ENCODE results near the gene SSPN. TPM values are rescaled to one million over a fixed set of nuclear protein-coding genes. Genes with fewer than 3 reads are reported as not detected.

Gene SSPN
- polyA plus RNA-seq, 2 donors: 0.69 to 2.1 TPM

DNA sequence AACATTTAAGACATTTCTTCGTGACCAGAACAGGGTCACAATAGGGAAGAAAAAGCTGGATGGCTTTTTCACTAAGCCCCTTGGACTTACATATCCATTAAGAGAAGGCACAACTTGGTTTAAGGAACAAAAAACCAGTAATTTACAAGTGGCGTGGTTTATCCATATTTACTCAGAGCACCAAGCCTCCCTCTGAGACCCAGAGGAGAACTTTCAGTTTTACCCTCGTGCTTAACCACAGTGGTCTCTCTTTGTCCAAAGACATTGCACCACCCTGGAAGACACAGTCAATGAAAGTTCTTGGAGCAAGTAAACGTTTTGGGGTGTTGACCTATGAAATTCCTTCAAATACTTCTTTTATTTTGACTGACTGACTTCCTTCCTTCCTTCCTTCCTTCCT lies 52.5 kb downstream of the SSPN start:
- H3K4me3 ChIP-seq (ENCODE audit: low read depth in 1 of 2, low read length in 2 of 2): no peak overlapping the region
- H3K4me1 ChIP-seq (ENCODE audit: control insufficient read depth in 2 of 2, insufficient read depth in 2 of 2, low read length in 1 of 2): peaks cover 0 to 2% of the 10 kb centered on the region in 2 donors
- no peaks in the 10 kb centered on the region for H3K27me3 ChIP-seq (ENCODE audit: control insufficient read depth in 1 of 2, insufficient read depth in 2 of 2, low read length in 2 of 2)
- H3K9me3 ChIP-seq (ENCODE audit: control insufficient read depth in 2 of 2, insufficient read depth in 1 of 2, low read depth in 1 of 2, low read length in 1 of 2): no peaks in the 10 kb centered on the region
- H3K27ac ChIP-seq (ENCODE audit: low read depth in 2 of 2, low read length in 1 of 2): no peak overlapping the region
- 62 to 63% methylated on average over 4 of the region's 4 CpGs for WGBS, 2 donors
- H3K36me3 ChIP-seq (ENCODE audit: control insufficient read depth in 2 of 2, insufficient read depth in 2 of 2, low read length in 1 of 2): no peaks in the 10 kb centered on the region

DNA sequence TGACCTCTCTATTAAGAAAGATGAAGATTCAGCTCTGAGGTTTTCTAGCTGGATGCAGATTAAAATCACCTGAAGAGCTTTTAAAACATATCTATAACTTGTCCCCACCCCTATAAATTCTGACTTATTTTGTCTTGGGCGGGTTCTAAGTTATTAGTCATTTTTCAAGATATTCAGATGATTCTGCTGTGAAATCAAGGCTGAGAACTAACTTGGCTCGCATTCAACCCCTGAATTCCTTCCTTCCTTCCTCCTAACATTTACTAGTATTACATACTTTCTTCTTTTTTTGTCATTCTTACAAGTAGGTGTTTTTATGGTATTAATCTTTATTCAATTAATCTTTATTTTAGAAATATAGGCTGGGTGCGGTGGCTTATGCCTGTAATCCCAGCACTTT lies 55.4 kb downstream of the SSPN start:
- H3K4me1 ChIP-seq (ENCODE audit: control insufficient read depth in 2 of 2, insufficient read depth in 2 of 2, low read length in 1 of 2): peaks cover 0 to 2% of the 10 kb centered on the region in 2 donors
- H3K4me3 ChIP-seq (ENCODE audit: low read depth in 1 of 2, low read length in 2 of 2): no peak overlapping the region
- no peaks in the 10 kb centered on the region for H3K27me3 ChIP-seq (ENCODE audit: control insufficient read depth in 1 of 2, insufficient read depth in 2 of 2, low read length in 2 of 2)
- H3K36me3 ChIP-seq (ENCODE audit: control insufficient read depth in 2 of 2, insufficient read depth in 2 of 2, low read length in 1 of 2): no peaks in the 10 kb centered on the region
- H3K27ac ChIP-seq (ENCODE audit: low read depth in 2 of 2, low read length in 1 of 2): no peak overlapping the region
- WGBS, 2 donors: 88% methylated on average over 3 of the region's 3 CpGs
- no peaks in the 10 kb centered on the region for H3K9me3 ChIP-seq (ENCODE audit: control insufficient read depth in 2 of 2, insufficient read depth in 1 of 2, low read depth in 1 of 2, low read length in 1 of 2)

DNA sequence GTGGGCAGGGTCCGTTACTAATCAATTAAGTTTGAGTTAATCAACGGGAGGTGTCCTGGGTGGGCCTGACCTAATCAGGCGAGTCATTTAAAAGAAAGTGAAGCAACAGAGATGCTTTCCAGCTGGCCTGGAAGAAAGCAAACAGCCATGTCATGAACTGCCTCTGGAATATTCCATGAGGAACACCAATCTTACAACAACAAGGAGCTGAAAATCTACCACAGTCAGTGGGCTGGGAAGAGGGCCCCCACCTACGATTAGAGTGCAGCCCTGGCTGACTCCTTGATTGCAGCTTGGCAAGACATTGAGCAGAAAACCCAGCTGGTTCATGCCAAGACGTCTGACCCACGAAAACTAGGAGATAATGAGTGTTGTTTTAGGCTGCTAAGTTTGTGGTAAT lies 56.2 kb downstream of the SSPN start:
- no peak overlapping the region for H3K27ac ChIP-seq (ENCODE audit: low read depth in 2 of 2, low read length in 1 of 2)
- no peaks in the 10 kb centered on the region for H3K9me3 ChIP-seq (ENCODE audit: control insufficient read depth in 2 of 2, insufficient read depth in 1 of 2, low read depth in 1 of 2, low read length in 1 of 2)
- H3K27me3 ChIP-seq (ENCODE audit: control insufficient read depth in 1 of 2, insufficient read depth in 2 of 2, low read length in 2 of 2): no peaks in the 10 kb centered on the region
- no peak overlapping the region for H3K4me3 ChIP-seq (ENCODE audit: low read depth in 1 of 2, low read length in 2 of 2)
- H3K36me3 ChIP-seq (ENCODE audit: control insufficient read depth in 2 of 2, insufficient read depth in 2 of 2, low read length in 1 of 2): no peaks in the 10 kb centered on the region
- WGBS, 2 donors: 71 to 73% methylated on average over 6 of the region's 6 CpGs
- peaks cover 0 to 2% of the 10 kb centered on the region in 2 donors for H3K4me1 ChIP-seq (ENCODE audit: control insufficient read depth in 2 of 2, insufficient read depth in 2 of 2, low read length in 1 of 2)

DNA sequence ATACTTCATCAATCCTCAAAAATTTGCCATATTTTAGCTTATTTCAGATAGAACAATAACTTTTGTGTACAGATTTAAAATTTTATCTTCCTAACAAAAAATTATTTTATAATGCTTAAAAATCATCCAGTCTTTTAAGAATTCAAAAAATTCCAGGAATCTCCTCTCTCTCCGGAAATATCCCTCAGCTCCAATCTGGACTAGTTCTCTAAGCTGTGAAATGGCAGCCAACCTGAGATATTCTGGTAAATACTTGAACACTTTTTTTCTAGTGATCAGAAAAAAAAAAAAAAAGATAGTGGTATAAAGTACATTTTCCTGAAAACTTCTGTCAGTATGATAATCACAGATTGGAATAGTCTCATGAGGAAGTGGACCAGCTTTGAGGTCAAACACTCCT lies 57.6 kb downstream of the SSPN start:
- no peaks in the 10 kb centered on the region for H3K36me3 ChIP-seq (ENCODE audit: control insufficient read depth in 2 of 2, insufficient read depth in 2 of 2, low read length in 1 of 2)
- WGBS, 2 donors: 74 to 85% methylated on average over 1 of the region's 1 CpG
- H3K9me3 ChIP-seq (ENCODE audit: control insufficient read depth in 2 of 2, insufficient read depth in 1 of 2, low read depth in 1 of 2, low read length in 1 of 2): no peaks in the 10 kb centered on the region

DNA sequence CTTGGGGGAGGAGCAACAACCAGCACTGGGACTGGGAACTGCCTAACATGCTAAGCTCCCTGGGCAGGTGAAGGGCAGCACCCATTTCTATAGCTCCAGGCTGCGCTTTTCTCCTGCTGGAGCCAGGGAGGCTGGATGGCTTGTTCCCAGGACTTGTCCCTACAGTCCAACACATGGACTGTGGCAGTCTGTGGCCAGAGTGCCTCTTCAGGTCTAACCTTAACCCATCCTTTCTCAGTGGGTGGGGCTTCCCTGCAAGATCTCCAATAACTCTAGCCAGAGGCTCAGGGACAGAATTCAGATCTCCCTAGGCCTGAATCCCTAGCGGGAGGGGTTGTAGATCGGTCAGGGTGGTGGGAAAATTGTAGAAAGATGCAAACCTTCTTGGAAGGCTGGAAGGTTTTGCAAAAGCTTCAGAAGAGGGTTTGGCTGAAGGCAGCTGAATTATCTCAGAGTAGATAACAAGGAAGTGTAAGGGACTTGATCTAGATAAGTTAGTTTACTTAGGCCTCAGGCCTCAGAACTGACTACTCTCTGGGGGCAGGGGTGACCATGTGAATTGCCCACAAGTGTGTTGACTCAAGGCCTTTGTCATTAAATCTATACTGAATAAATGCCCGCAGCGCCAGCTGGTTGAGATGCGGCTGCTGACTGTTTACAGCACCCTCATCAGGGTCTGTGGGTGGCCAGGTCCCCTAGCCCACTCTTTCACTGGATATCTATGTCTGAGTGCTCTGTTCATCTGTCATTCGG lies 60.7 kb downstream of the SSPN start:
- 83 to 90% methylated on average over 7 of the region's 7 CpGs for WGBS, 2 donors
- Histone ChIP-seq H3K36me3 (ENCODE audit: control insufficient read depth in 2 of 2, insufficient read depth in 2 of 2, low read length in 1 of 2) (no peaks in the 10 kb centered on the region), H3K9me3 (ENCODE audit: control insufficient read depth in 2 of 2, insufficient read depth in 1 of 2, low read depth in 1 of 2, low read length in 1 of 2) (no peaks in the 10 kb centered on the region), H3K27me3 (ENCODE audit: control insufficient read depth in 1 of 2, insufficient read depth in 2 of 2, low read length in 2 of 2) (no peaks in the 10 kb centered on the region), H3K4me1 (ENCODE audit: control insufficient read depth in 2 of 2, insufficient read depth in 2 of 2, low read length in 1 of 2) (no peaks in the 10 kb centered on the region), H3K4me3 (ENCODE audit: low read depth in 1 of 2, low read length in 2 of 2) (no peak overlapping the region), H3K27ac (ENCODE audit: low read depth in 2 of 2, low read length in 1 of 2) (no peak overlapping the region)

More for the DNA sequence above, 57.6 kb downstream of the SSPN start:
- H3K27me3 ChIP-seq (ENCODE audit: control insufficient read depth in 1 of 2, insufficient read depth in 2 of 2, low read length in 2 of 2): no peaks in the 10 kb centered on the region
- no peak overlapping the region for H3K4me3 ChIP-seq (ENCODE audit: low read depth in 1 of 2, low read length in 2 of 2)
- no peaks in the 10 kb centered on the region for H3K4me1 ChIP-seq (ENCODE audit: control insufficient read depth in 2 of 2, insufficient read depth in 2 of 2, low read length in 1 of 2)
- no peak overlapping the region for H3K27ac ChIP-seq (ENCODE audit: low read depth in 2 of 2, low read length in 1 of 2)

DNA sequence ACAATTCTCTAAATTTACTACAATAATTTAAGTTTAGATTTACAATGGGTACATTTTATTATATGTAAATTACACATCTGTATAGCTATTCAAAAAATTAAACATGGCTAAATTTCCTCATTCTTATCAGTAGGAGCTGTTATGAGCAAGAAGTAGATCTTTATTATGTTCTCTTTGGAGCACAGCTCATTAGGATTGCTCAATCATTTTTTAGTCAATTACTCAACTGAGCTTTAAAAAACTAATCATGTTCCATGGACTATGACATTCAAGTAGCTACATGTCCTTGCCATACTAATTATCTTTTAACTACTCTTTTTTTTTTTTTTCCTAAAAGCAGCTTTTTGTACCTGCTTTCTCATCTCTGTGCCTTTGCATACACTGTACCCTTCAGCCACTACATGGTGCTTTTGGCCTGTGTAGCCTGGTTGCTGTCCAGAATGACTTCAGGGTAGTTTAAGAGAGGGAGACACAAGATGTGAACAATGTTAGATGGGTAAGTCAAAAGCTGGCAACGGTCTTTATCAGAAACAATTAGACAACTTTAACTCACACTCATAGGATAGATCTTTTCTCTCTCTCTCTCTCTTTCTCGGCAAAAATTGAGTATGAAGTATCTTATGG lies 69.0 kb downstream of the SSPN start:
- no peaks in the 10 kb centered on the region for H3K27me3 ChIP-seq (ENCODE audit: control insufficient read depth in 1 of 2, insufficient read depth in 2 of 2, low read length in 2 of 2)
- H3K4me3 ChIP-seq (ENCODE audit: low read depth in 1 of 2, low read length in 2 of 2): no peak overlapping the region
- no peaks in the 10 kb centered on the region for H3K9me3 ChIP-seq (ENCODE audit: control insufficient read depth in 2 of 2, insufficient read depth in 1 of 2, low read depth in 1 of 2, low read length in 1 of 2)
- H3K36me3 ChIP-seq (ENCODE audit: control insufficient read depth in 2 of 2, insufficient read depth in 2 of 2, low read length in 1 of 2): no peaks in the 10 kb centered on the region
- no peak overlapping the region for H3K27ac ChIP-seq (ENCODE audit: low read depth in 2 of 2, low read length in 1 of 2)
- 54 to 63% methylated on average over 2 of the region's 2 CpGs for WGBS, 2 donors
- H3K4me1 ChIP-seq (ENCODE audit: control insufficient read depth in 2 of 2, insufficient read depth in 2 of 2, low read length in 1 of 2): no peaks in the 10 kb centered on the region

DNA sequence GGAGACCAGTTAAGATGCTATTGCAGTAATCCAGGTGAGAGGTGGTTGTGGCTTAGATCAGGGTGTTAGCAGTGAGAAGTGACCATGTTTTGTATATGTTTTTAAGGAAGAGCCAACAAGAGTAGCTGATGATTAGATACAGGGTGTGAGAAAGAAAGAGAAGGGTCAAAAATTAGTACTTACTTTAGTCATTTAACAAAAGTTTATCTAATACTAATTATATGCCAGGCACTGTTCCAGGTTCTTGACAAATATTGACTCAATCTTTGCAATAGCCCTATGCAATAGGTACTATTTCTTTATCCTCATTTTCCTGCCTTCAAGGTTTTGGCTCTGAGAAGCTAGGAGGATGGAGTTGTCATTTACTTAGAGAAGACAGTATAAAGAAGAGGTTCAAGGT lies 70.2 kb downstream of the SSPN start:
- H3K27ac ChIP-seq (ENCODE audit: low read depth in 2 of 2, low read length in 1 of 2): no peak overlapping the region
- H3K9me3 ChIP-seq (ENCODE audit: control insufficient read depth in 2 of 2, insufficient read depth in 1 of 2, low read depth in 1 of 2, low read length in 1 of 2): no peaks in the 10 kb centered on the region
- no peaks in the 10 kb centered on the region for H3K36me3 ChIP-seq (ENCODE audit: control insufficient read depth in 2 of 2, insufficient read depth in 2 of 2, low read length in 1 of 2)
- no peaks in the 10 kb centered on the region for H3K27me3 ChIP-seq (ENCODE audit: control insufficient read depth in 1 of 2, insufficient read depth in 2 of 2, low read length in 2 of 2)
- no peak overlapping the region for H3K4me3 ChIP-seq (ENCODE audit: low read depth in 1 of 2, low read length in 2 of 2)
- no peaks in the 10 kb centered on the region for H3K4me1 ChIP-seq (ENCODE audit: control insufficient read depth in 2 of 2, insufficient read depth in 2 of 2, low read length in 1 of 2)

DNA sequence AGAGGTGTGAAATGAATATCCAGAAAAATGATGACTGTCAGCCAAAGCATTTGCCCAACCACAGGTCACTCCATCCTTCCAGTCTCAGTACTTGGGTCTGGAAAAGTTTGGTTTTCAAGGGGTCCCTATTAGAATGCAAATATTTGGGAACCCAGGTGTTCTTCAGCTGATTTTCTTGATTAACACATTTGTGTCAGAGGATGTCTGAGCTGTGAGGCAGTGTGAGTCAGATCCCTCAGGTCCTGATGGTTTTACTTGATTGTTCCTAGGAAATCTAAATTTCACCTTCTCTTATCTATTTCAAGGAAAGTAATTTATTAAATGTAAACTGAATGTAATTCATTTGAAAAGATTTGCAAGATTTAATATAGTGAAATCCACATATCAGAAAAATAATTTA lies 71.5 kb downstream of the SSPN start:
- peaks cover 1 to 2% of the 10 kb centered on the region in 2 donors for H3K4me1 ChIP-seq (ENCODE audit: control insufficient read depth in 2 of 2, insufficient read depth in 2 of 2, low read length in 1 of 2)
- H3K27me3 ChIP-seq (ENCODE audit: control insufficient read depth in 1 of 2, insufficient read depth in 2 of 2, low read length in 2 of 2): no peaks in the 10 kb centered on the region
- no peaks in the 10 kb centered on the region for H3K9me3 ChIP-seq (ENCODE audit: control insufficient read depth in 2 of 2, insufficient read depth in 1 of 2, low read depth in 1 of 2, low read length in 1 of 2)
- H3K4me3 ChIP-seq (ENCODE audit: low read depth in 1 of 2, low read length in 2 of 2): no peak overlapping the region
- H3K36me3 ChIP-seq (ENCODE audit: control insufficient read depth in 2 of 2, insufficient read depth in 2 of 2, low read length in 1 of 2): no peaks in the 10 kb centered on the region
- no peak overlapping the region for H3K27ac ChIP-seq (ENCODE audit: low read depth in 2 of 2, low read length in 1 of 2)

DNA sequence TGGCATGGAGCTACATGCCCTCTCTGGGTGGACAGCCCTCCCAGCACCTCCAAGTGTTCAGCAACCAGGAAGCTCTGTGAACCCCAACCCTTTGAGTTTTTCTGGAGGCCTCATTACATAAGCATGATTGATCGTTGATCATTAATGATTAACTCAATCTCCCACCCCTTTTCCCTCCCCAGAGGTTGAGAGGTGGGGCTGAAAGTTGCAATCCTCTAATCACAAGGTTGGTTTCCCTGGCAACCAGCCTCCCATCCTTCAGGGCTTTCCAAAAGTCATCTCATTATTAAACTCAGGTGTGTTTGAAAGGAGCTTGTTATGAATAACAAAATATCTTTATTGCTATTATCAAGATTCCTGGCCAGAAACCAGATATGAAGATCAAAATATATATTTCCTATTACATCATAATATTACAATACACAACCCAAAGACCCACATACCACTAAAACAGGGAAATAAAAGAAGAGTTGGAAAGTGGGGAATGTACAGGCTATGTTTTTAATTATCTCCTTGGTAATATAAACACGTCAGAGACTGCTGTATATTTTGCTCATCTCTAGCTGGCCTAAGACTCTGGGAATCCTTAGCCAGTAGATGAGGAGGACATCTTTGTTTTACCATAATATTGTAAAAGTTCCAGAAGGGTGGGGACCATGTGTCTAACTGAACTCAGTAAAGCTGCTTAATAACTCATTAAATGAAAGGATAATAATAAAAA lies 73.6 kb downstream of the SSPN start:
- H3K4me1 ChIP-seq (ENCODE audit: control insufficient read depth in 2 of 2, insufficient read depth in 2 of 2, low read length in 1 of 2): peaks cover 2 to 5% of the 10 kb centered on the region in 2 donors
- H3K4me3 ChIP-seq (ENCODE audit: low read depth in 1 of 2, low read length in 2 of 2): no peak overlapping the region
- H3K36me3 ChIP-seq (ENCODE audit: control insufficient read depth in 2 of 2, insufficient read depth in 2 of 2, low read length in 1 of 2): no peaks in the 10 kb centered on the region
- H3K9me3 ChIP-seq (ENCODE audit: control insufficient read depth in 2 of 2, insufficient read depth in 1 of 2, low read depth in 1 of 2, low read length in 1 of 2): no peaks in the 10 kb centered on the region
- no peaks in the 10 kb centered on the region for H3K27me3 ChIP-seq (ENCODE audit: control insufficient read depth in 1 of 2, insufficient read depth in 2 of 2, low read length in 2 of 2)
- no peak overlapping the region for H3K27ac ChIP-seq (ENCODE audit: low read depth in 2 of 2, low read length in 1 of 2)
- WGBS, 2 donors: 54 to 60% methylated on average over 2 of the region's 2 CpGs
